Liver (tissue), 9 donors: ENCODE results near the gene FIP1L1. TPM values are rescaled to one million over a fixed set of nuclear protein-coding genes. Genes with fewer than 3 reads are reported as not detected.
A peak's percentile ranks its signal among the peaks of the same experiment; 100 is the strongest.

Source experiments
- DNase-seq: peaks from one replicate; pipeline ENCODE4 v3.0.0-alpha.2; 2017; ENCODE audit warnings: low spot score
- H3K27ac ChIP-seq, 2 donors: one replicate each; pipeline ENCODE4 v1.7.0; 2013; ENCODE audit warnings: inconsistent platforms in 2 of 2, low read length in 2 of 2, control low read depth in 1 of 2, low read depth in 1 of 2, mild to moderate bottlenecking in 1 of 2
- H3K27me3 ChIP-seq, 4 donors: one replicate each; pipeline versions ENCODE4 v1.6.1 to v1.7.0; 2013; ENCODE audit warnings: low read length in 3 of 4, inconsistent platforms in 1 of 4, mild to moderate bottlenecking in 1 of 4, moderate library complexity in 1 of 4; ENCODE audit not compliant: control insufficient read depth in 4 of 4, insufficient read depth in 4 of 4
- H3K36me3 ChIP-seq, 4 donors: one replicate each; pipeline versions ENCODE4 v1.6.1 to v1.7.0; 2013; ENCODE audit warnings: low read length in 3 of 4, mild to moderate bottlenecking in 3 of 4, low read depth in 1 of 4, moderate library complexity in 1 of 4; ENCODE audit not compliant: control insufficient read depth in 4 of 4, insufficient read depth in 3 of 4
- H3K4me1 ChIP-seq, 4 donors: one replicate each; pipeline versions ENCODE4 v1.6.1 to v1.7.0; 2013; ENCODE audit warnings: low read length in 3 of 4, mild to moderate bottlenecking in 3 of 4, moderate library complexity in 1 of 4; ENCODE audit not compliant: control insufficient read depth in 4 of 4, insufficient read depth in 4 of 4
- H3K4me3 ChIP-seq, 3 donors: one replicate each; pipeline versions ENCODE4 v1.6.1 to v1.7.0; 2013; ENCODE audit warnings: low read length in 3 of 3, control low read depth in 1 of 3, low read depth in 1 of 3, mild to moderate bottlenecking in 1 of 3
- H3K9ac ChIP-seq, 2 donors: one replicate each; pipeline ENCODE4 v1.7.0; 2013; ENCODE audit warnings: low read length in 2 of 2, mild to moderate bottlenecking in 2 of 2, moderate library complexity in 2 of 2, control low read depth in 1 of 2, low read depth in 1 of 2
- H3K9me3 ChIP-seq, 4 donors: one replicate each; pipeline versions ENCODE4 v1.6.1 to v1.7.0; 2013; ENCODE audit warnings: low read length in 3 of 4; ENCODE audit not compliant: control insufficient read depth in 4 of 4
- CTCF ChIP-seq: fragments of 150-350 bp; IDR thresholded peaks from 2 replicates; pipeline ENCODE4 v1.5.1; 2017; ENCODE audit warnings: improper control_type of control experiment, low read depth, low read length; ENCODE audit not compliant: missing input control
- EGR1 ChIP-seq, 2 donors: IDR thresholded peaks; 2 replicates each; pipeline ENCODE4 v1.6.1; 2016 to 2018; ENCODE audit warnings: antibody characterized with exemption in 2 of 2, low read depth in 2 of 2
- FOXA1 ChIP-seq: IDR thresholded peaks from 2 replicates; pipeline ENCODE4 v1.6.1; 2016; ENCODE audit warnings: antibody characterized with exemption
- FOXA2 ChIP-seq: IDR thresholded peaks from 2 replicates; pipeline ENCODE4 v1.6.1; 2016; ENCODE audit warnings: antibody characterized with exemption
- GABPA ChIP-seq, 2 donors: IDR thresholded peaks in 1 of 2; conservative IDR thresholded peaks in 1 of 2; 2 replicates each; pipeline ENCODE4 v1.6.1; 2016; ENCODE audit warnings: antibody characterized with exemption in 2 of 2, mild to moderate bottlenecking in 1 of 2, moderate library complexity in 1 of 2
- HNF4A ChIP-seq, 2 donors: conservative IDR thresholded peaks; 2 replicates each; pipeline ENCODE4 v1.6.1; 2016; ENCODE audit warnings: antibody characterized with exemption in 2 of 2, mild to moderate bottlenecking in 2 of 2
- NR2F2 ChIP-seq: IDR thresholded peaks from 2 replicates; pipeline ENCODE4 v1.6.1; 2016; ENCODE audit warnings: antibody characterized with exemption
- RAD21 ChIP-seq, 2 donors: IDR thresholded peaks; 2 replicates each; pipeline ENCODE4 v1.6.1; 2016; ENCODE audit warnings: antibody characterized with exemption in 2 of 2, mild to moderate bottlenecking in 2 of 2
- SP1 ChIP-seq: IDR thresholded peaks from 2 replicates; pipeline ENCODE4 v1.6.1; 2018; ENCODE audit warnings: antibody characterized with exemption, mild to moderate bottlenecking
- TAF1 ChIP-seq: conservative IDR thresholded peaks from 2 replicates; pipeline ENCODE4 v1.6.1; 2016; ENCODE audit warnings: antibody characterized with exemption, mild to moderate bottlenecking
- YY1 ChIP-seq: IDR thresholded peaks from 2 replicates; pipeline ENCODE4 v1.6.1; 2016; ENCODE audit warnings: antibody characterized with exemption, mild to moderate bottlenecking
- WGBS: extraction: QIAGEN DNeasy Blood & Tissue Kit; methylation state at CpG from one replicate; pipeline ENCODE4 v1.1.7; 2013; 5-methylcytosine and 5-hydroxymethylcytosine counted together
- polyA plus RNA-seq, 2 donors: library from polyadenylated mRNA; stranded (reverse) in 1 of 2; unstranded in 1 of 2; fragments of 200-250 nt in 1 of 2; fragments of >200 nt in 1 of 2; fragmentation: Nextera tagmentation in 1 of 2; extraction: Ambion mirVana in 1 of 2; gene quantifications; one replicate each; pipeline versions ENCODE4 v1.2.1 to v1.2.3, GENCODE V29; 2013 to 2015
- total RNA-seq, 2 donors: library from RNA; depleted of rRNA; stranded (reverse); fragments of >200 nt; gene quantifications; one replicate each; pipeline ENCODE4 v1.2.3, GENCODE V29; 2014
- TF ChIP-seq, protein P1 (sequence below): IDR thresholded peaks from 2 replicates; pipeline ENCODE4 v1.6.1; 2016; ENCODE audit warnings: antibody characterized with exemption
- TF ChIP-seq, protein P2 (sequence below): IDR thresholded peaks from 2 replicates; pipeline ENCODE4 v1.6.1; 2016; ENCODE audit warnings: antibody characterized with exemption
- TF ChIP-seq, protein P3 (sequence below): IDR thresholded peaks from 2 replicates; pipeline ENCODE4 v1.6.1; 2016; ENCODE audit warnings: antibody characterized with exemption, mild to moderate bottlenecking
- donor health status: healthy.
- donor health status: healthy.
- donor health status: healthy.
- donor health status: healthy.
- donor health status: healthy.

Gene FIP1L1
- total and polyA plus RNA-seq, 4 donors, result 12.2 to 30.3 (median 18.4) TPM

GRCh38 chr4:53366301-53366716 lies 11.1 kb upstream of the FIP1L1 start:
- 15% methylated on average over 8 of the region's 8 CpGs for WGBS
- DNase-seq, result no peak
- no peaks in the 10 kb centered on the region for H3K36me3 ChIP-seq
- H3K9me3 ChIP-seq, result no peaks in the 10 kb centered on the region
- H3K27ac ChIP-seq, result peak overlapping the region in 1 of 2 donors; percentile 40
- peak overlapping the region; percentile 81 to 99 (median 85) for H3K4me3 ChIP-seq
- H3K9ac ChIP-seq, result peak overlapping the region; percentile 17 to 47
- peaks cover 0 to 4% (median 0%) of the 10 kb centered on the region in 4 donors for H3K27me3 ChIP-seq
- H3K4me1 ChIP-seq, result peaks cover 4 to 24% (median 18%) of the 10 kb centered on the region in 4 donors
- TF ChIP-seq CTCF (no peak), YY1 (peak; percentile 0), FOXA1 (no peak), GABPA (IDR thresholded peaks at IDR 0.05 in 1 of 2, conservative IDR thresholded peaks at IDR 0.05 in 1 of 2) (no peak), SP1 (no peak), RAD21 (IDR thresholded peaks at IDR 0.05) (no peak)
- TF ChIP-seq, protein P1, sequence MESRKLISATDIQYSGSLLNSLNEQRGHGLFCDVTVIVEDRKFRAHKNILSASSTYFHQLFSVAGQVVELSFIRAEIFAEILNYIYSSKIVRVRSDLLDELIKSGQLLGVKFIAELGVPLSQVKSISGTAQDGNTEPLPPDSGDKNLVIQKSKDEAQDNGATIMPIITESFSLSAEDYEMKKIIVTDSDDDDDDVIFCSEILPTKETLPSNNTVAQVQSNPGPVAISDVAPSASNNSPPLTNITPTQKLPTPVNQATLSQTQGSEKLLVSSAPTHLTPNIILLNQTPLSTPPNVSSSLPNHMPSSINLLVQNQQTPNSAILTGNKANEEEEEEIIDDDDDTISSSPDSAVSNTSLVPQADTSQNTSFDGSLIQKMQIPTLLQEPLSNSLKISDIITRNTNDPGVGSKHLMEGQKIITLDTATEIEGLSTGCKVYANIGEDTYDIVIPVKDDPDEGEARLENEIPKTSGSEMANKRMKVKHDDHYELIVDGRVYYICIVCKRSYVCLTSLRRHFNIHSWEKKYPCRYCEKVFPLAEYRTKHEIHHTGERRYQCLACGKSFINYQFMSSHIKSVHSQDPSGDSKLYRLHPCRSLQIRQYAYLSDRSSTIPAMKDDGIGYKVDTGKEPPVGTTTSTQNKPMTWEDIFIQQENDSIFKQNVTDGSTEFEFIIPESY, result peak; percentile 5

DNA sequence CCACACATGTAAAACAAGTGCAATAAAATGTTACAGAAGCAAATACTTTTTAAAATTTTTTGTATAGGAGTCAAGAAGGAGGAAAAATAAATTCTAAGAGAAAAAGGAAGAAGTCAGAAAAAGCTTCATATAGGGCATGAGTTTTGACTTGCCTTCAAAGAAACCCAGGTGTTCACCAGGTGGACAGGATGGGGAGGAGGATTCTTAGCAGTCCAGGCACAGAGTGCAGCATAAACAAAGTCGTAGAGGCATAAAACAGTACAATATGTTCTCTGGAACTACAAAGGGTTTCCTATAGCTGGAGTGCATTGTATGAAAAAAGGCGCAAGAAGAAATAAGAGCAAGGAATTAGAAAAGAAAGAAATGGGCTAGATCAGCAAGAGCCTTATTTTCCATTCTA lies 9.7 kb upstream of the FIP1L1 start:
- Histone ChIP-seq H3K9ac (no peak overlapping the region), H3K27me3 (peaks cover 0 to 4% (median 0%) of the 10 kb centered on the region in 4 donors), H3K9me3 (no peaks in the 10 kb centered on the region), H3K4me3 (no peak overlapping the region), H3K4me1 (peaks cover 0 to 21% (median 18%) of the 10 kb centered on the region in 4 donors), H3K27ac (no peak overlapping the region), H3K36me3 (no peaks in the 10 kb centered on the region)
- TF ChIP-seq, protein P1, result no peak
- TF ChIP-seq RAD21 (IDR thresholded peaks at IDR 0.05) (no peak), YY1 (no peak), TAF1 (no peak), NR2F2 (no peak)
- TF ChIP-seq, protein P2, sequence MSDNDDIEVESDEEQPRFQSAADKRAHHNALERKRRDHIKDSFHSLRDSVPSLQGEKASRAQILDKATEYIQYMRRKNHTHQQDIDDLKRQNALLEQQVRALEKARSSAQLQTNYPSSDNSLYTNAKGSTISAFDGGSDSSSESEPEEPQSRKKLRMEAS, result no peak
- no peak for DNase-seq
- 87% methylated on average over 2 of the region's 2 CpGs for WGBS

- peaks cover 0 to 4% (median 0%) of the 10 kb centered on the region in 4 donors for H3K27me3 ChIP-seq
- H3K4me1 ChIP-seq, result peaks cover 0 to 6% (median 4%) of the 10 kb centered on the region in 4 donors
- DNase-seq, result no peak
- no peaks in the 10 kb centered on the region for H3K36me3 ChIP-seq
- H3K4me3 ChIP-seq, result no peak overlapping the region
- H3K9me3 ChIP-seq, result no peaks in the 10 kb centered on the region
- no peak overlapping the region for H3K9ac ChIP-seq
- 83% methylated on average over 3 of the region's 3 CpGs for WGBS
- no peak overlapping the region for H3K27ac ChIP-seq
- TF ChIP-seq HNF4A (conservative IDR thresholded peaks at IDR 0.05), result no peak
- TF ChIP-seq NR2F2, result no peak
- TF ChIP-seq, protein P2, result no peak
- no peak for TF ChIP-seq EGR1 (IDR thresholded peaks at IDR 0.05; ENCODE audit: low read depth in 2 of 2)
- TF ChIP-seq, protein P3, sequence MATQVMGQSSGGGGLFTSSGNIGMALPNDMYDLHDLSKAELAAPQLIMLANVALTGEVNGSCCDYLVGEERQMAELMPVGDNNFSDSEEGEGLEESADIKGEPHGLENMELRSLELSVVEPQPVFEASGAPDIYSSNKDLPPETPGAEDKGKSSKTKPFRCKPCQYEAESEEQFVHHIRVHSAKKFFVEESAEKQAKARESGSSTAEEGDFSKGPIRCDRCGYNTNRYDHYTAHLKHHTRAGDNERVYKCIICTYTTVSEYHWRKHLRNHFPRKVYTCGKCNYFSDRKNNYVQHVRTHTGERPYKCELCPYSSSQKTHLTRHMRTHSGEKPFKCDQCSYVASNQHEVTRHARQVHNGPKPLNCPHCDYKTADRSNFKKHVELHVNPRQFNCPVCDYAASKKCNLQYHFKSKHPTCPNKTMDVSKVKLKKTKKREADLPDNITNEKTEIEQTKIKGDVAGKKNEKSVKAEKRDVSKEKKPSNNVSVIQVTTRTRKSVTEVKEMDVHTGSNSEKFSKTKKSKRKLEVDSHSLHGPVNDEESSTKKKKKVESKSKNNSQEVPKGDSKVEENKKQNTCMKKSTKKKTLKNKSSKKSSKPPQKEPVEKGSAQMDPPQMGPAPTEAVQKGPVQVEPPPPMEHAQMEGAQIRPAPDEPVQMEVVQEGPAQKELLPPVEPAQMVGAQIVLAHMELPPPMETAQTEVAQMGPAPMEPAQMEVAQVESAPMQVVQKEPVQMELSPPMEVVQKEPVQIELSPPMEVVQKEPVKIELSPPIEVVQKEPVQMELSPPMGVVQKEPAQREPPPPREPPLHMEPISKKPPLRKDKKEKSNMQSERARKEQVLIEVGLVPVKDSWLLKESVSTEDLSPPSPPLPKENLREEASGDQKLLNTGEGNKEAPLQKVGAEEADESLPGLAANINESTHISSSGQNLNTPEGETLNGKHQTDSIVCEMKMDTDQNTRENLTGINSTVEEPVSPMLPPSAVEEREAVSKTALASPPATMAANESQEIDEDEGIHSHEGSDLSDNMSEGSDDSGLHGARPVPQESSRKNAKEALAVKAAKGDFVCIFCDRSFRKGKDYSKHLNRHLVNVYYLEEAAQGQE, result no peak
- TF ChIP-seq CTCF, result no peak
- no peak for TF ChIP-seq RAD21 (IDR thresholded peaks at IDR 0.05)
- no peak for TF ChIP-seq FOXA2
Measured at GRCh38 chr4:53371049-53371448, 6.4 kb upstream of the FIP1L1 start.
